Suprapubic skin (tissue), 4 donors: ENCODE results near the gene ZNF69. TPM values are rescaled to one million over a fixed set of nuclear protein-coding genes. Genes with fewer than 3 reads are reported as not detected.
"Not testable (repeated sequence)": the region's sequence is repeated elsewhere in the genome, so short reads cannot be mapped to it uniquely, and the experiment has no call there.

Experiments
- DNase-seq, 2 donors: peaks; one replicate each; pipeline ENCODE4 v3.0.0-alpha.2; 2019; ENCODE audit warnings: low spot score in 2 of 2
- H3K27ac ChIP-seq: fragments of 200-600 bp; sonication (generic); one replicate; pipeline ENCODE4 v1.5.1; 2019
- H3K27me3 ChIP-seq: fragments of 200-600 bp; sonication (generic); one replicate; pipeline ENCODE4 v1.5.1; 2019
- H3K36me3 ChIP-seq: fragments of 200-600 bp; sonication (generic); one replicate; pipeline ENCODE4 v1.5.1; 2019
- H3K4me1 ChIP-seq: fragments of 200-600 bp; sonication (generic); one replicate; pipeline ENCODE4 v1.5.1; 2019
- H3K4me3 ChIP-seq: fragments of 200-600 bp; sonication (generic); one replicate; pipeline ENCODE4 v1.5.1; 2019; ENCODE audit warnings: mild to moderate bottlenecking
- H3K9me3 ChIP-seq: fragments of 200-600 bp; sonication (generic); one replicate; pipeline ENCODE4 v1.5.1; 2019
- EP300 ChIP-seq: sonication (generic); formaldehyde crosslinking; IDR thresholded peaks from one replicate; pipeline ENCODE4 v1.6.1; 2017; ENCODE audit warnings: antibody characterized with exemption
- POLR2A ChIP-seq, 2 donors: fragments of 450-650 bp; IDR thresholded peaks; one replicate each; pipeline ENCODE4 v1.6.1; 2017; ENCODE audit warnings: antibody characterized with exemption in 2 of 2, mild to moderate bottlenecking in 2 of 2, moderate library complexity in 2 of 2
- POLR2AphosphoS5 ChIP-seq, 3 donors: sonication (generic); formaldehyde crosslinking; IDR thresholded peaks; one replicate each; pipeline ENCODE4 v1.6.1; 2017; ENCODE audit warnings: antibody characterized with exemption in 3 of 3
- WGBS: methylation state at CpG from one replicate; pipeline ENCODE4 v1.1.5; 2018; 5-methylcytosine and 5-hydroxymethylcytosine counted together
- total RNA-seq, 4 donors: library from RNA; depleted of rRNA; stranded (reverse); fragments of >200 nt; gene quantifications; one replicate each; pipeline ENCODE4 v1.1.0, GENCODE V29; 2016
- TF ChIP-seq, protein P1 (sequence below), 2 donors: fragments of 200-600 bp in 1 of 2; fragments of 450-650 bp in 1 of 2; sonication (generic) in 1 of 2; IDR thresholded peaks; one replicate each; pipeline ENCODE4 v1.5.1; 2016 to 2019; ENCODE audit warnings: antibody characterized with exemption in 2 of 2, mild to moderate bottlenecking in 1 of 2, moderate library complexity in 1 of 2

ZNF69 gene
- total RNA-seq, 4 donors from 2014 or later: 1.3 to 6.7 (median 4.4) TPM

DNA sequence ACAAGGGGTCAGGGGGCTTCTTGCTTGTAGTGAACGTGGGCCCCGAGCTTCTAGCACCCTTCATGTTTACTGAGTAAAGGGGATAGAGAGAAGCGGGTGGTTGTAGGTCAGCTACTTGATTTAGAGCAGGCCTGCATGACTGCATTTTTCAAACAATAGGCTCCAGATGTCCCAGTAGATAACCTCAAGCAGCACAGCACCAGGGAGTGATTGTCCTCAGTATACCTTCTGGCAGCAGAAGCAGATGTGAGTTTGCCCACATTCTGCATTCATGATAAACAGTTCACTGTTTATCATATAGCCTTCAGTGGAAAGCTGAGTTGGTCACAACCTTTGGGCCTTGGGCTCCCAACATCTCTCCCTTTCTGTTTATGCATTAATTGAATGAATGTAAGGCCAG, 34.2 kb upstream of the ZNF69 start:
- 70% methylated on average over 3 of the region's 3 CpGs for WGBS
- H3K27me3 ChIP-seq: no peaks in the 10 kb centered on the region
- no peak overlapping the region for H3K27ac ChIP-seq
- peaks cover 21% of the 10 kb centered on the region for H3K4me1 ChIP-seq
- no peak for DNase-seq
- H3K4me3 ChIP-seq: no peak overlapping the region
- H3K9me3 ChIP-seq: no peaks in the 10 kb centered on the region
- no peaks in the 10 kb centered on the region for H3K36me3 ChIP-seq
- TF ChIP-seq EP300 (no peak), POLR2A (IDR thresholded peaks at IDR 0.05) (no peak), POLR2AphosphoS5 (IDR thresholded peaks at IDR 0.05) (no peak)
- TF ChIP-seq, protein P1, sequence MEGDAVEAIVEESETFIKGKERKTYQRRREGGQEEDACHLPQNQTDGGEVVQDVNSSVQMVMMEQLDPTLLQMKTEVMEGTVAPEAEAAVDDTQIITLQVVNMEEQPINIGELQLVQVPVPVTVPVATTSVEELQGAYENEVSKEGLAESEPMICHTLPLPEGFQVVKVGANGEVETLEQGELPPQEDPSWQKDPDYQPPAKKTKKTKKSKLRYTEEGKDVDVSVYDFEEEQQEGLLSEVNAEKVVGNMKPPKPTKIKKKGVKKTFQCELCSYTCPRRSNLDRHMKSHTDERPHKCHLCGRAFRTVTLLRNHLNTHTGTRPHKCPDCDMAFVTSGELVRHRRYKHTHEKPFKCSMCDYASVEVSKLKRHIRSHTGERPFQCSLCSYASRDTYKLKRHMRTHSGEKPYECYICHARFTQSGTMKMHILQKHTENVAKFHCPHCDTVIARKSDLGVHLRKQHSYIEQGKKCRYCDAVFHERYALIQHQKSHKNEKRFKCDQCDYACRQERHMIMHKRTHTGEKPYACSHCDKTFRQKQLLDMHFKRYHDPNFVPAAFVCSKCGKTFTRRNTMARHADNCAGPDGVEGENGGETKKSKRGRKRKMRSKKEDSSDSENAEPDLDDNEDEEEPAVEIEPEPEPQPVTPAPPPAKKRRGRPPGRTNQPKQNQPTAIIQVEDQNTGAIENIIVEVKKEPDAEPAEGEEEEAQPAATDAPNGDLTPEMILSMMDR (IDR thresholded peaks at IDR 0.05): no peak

DNA sequence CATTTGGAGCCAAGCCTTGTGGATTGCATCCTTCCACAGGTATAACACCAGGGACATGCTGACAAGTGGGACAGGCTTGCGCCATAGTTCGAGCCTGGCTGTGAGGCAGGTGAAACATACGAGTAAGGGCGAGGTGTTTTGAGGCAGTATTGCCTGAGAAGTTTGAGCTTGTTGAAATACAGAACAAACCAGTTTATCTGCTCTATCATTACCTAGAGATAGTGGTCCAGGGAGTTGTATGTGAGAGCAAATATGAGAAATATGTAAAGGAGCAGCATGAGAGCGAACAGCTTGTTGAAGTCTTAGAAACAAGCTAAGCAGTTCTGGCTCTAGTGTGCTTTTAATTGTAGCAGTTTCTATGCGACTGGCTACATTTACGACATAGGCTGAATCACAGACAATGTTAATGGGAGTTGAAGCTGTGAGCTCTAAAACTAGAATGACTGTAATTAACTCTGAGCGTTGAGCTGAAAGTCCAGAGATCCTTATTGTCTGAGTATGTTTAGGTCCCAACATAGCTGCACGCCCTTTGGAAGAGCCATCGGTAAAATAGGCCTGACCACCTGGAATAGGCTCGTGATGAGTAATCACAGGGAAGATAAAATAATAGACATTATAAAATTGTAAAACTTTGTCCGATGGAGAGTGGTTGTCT, 30.9 kb upstream of the ZNF69 start:
- peak overlapping the region; percentile 10 for H3K27ac ChIP-seq

DNA sequence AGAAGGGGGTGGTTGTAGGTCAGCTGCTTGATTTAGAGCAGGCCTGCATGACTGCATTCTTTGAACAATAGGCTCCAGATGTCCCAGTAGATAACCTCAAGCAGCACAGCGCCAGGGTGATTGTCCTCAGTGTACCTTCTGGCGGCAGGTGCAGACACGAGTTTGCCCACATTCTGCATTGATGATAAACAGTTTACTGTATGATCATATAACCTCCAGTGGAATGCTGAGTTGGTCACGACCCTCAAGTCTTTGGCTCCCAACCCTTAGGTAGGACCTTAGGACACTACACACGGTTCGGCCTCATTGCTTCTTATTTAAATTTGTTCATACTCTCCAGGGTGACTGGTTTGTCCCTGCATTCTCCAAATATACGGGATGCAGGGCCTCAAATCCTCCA, 26.9 kb upstream of the ZNF69 start:
- H3K9me3 ChIP-seq: no peaks in the 10 kb centered on the region
- 89% methylated on average over 7 of the region's 7 CpGs for WGBS
- TF ChIP-seq, protein P1 (IDR thresholded peaks at IDR 0.05): no peak
- no peak for TF ChIP-seq POLR2A (IDR thresholded peaks at IDR 0.05)
- TF ChIP-seq POLR2AphosphoS5 (IDR thresholded peaks at IDR 0.05): no peak
- TF ChIP-seq EP300: no peak

More for the DNA sequence above, 30.9 kb upstream of the ZNF69 start:
- no peak for DNase-seq
- Histone ChIP-seq H3K4me1 (peaks cover 5% of the 10 kb centered on the region), H3K27me3 (no peaks in the 10 kb centered on the region), H3K4me3 (no peak overlapping the region), H3K36me3 (no peaks in the 10 kb centered on the region), H3K9me3 (no peaks in the 10 kb centered on the region)
- WGBS: 71% methylated on average over 12 of the region's 12 CpGs
- TF ChIP-seq, protein P1 (IDR thresholded peaks at IDR 0.05): no peak
- TF ChIP-seq EP300: no peak

DNA sequence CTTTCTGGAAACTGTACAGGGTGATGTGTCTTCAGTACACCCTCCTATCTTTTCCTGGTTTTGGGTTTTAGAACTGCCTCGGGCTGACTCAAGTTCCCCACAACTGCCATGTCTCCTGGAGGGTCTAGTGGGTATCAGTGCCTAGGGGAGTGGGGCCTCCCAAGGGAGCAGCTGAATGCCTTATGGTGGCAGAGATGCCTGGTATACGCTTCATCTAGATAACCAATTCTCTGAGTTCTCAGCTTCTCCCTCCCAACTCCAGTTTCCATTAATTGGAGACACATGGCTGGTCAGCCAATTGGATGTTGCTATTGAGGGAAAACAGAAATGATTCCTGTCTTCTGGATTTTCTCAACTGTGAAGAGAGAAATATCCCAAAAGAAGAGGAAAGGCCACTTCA, 26.3 kb upstream of the ZNF69 start:
- no peak for TF ChIP-seq EP300
- no peak for TF ChIP-seq POLR2A (IDR thresholded peaks at IDR 0.05)
- TF ChIP-seq, protein P1 (IDR thresholded peaks at IDR 0.05): no peak
- no peak for TF ChIP-seq POLR2AphosphoS5 (IDR thresholded peaks at IDR 0.05)
- Histone ChIP-seq H3K4me1 (no peaks in the 10 kb centered on the region), H3K9me3 (no peaks in the 10 kb centered on the region), H3K27me3 (no peaks in the 10 kb centered on the region), H3K4me3 (no peak overlapping the region), H3K36me3 (peaks cover 10% of the 10 kb centered on the region), H3K27ac (no peak overlapping the region)
- no peak for DNase-seq
- WGBS: 96% methylated on average over 2 of the region's 2 CpGs

More for the DNA sequence above, 26.9 kb upstream of the ZNF69 start:
- peaks cover 5% of the 10 kb centered on the region for H3K36me3 ChIP-seq
- peaks cover 2% of the 10 kb centered on the region for H3K4me1 ChIP-seq
- DNase-seq: no peak
- H3K4me3 ChIP-seq: no peak overlapping the region
- H3K27me3 ChIP-seq: no peaks in the 10 kb centered on the region
- H3K27ac ChIP-seq: no peak overlapping the region

DNA sequence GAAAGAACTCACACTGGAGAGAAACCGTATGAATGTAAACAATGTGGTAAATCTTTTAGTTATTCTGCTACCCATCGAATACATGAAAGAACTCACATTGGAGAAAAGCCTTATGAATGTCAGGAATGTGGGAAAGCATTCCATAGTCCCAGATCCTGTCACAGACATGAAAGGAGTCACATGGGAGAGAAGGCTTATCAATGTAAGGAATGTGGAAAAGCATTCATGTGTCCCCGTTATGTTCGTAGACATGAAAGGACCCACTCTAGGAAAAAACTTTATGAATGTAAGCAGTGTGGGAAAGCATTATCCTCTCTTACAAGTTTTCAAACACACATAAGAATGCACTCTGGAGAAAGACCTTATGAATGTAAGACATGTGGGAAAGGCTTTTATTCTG, 19.8 kb upstream of the ZNF69 start:
- not testable (repeated sequence) for DNase-seq, H3K4me3 ChIP-seq, H3K4me1 ChIP-seq, H3K27ac ChIP-seq, H3K27me3 ChIP-seq
- Histone ChIP-seq H3K9me3 (peaks cover 20% of the 10 kb centered on the region), H3K36me3 (peaks cover 37% of the 10 kb centered on the region)
- 93% methylated on average over 4 of the region's 4 CpGs for WGBS

DNA sequence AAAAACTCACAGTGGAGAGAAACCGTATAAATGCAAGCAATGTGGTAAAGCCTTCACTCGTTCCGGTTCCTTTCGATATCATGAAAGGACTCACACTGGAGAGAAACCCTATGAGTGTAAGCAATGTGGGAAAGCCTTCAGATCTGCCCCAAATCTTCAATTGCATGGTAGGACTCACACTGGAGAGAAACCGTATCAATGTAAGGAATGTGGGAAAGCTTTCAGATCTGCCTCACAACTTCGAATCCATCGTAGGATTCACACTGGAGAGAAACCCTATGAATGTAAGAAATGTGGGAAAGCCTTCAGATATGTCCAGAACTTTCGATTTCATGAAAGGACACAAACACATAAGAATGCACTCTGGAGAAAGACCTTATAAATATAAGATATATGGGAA, 19.4 kb upstream of the ZNF69 start:
- Histone ChIP-seq H3K36me3 (peaks cover 37% of the 10 kb centered on the region), H3K9me3 (peaks cover 20% of the 10 kb centered on the region), H3K4me3 (no peak overlapping the region), H3K4me1 (no peaks in the 10 kb centered on the region), H3K27ac (no peak overlapping the region), H3K27me3 (no peaks in the 10 kb centered on the region)
- DNase-seq: no peak
- WGBS: 89% methylated on average over 8 of the region's 8 CpGs
- TF ChIP-seq, protein P1 (IDR thresholded peaks at IDR 0.05): no peak
